ENCODE measurements around the gene ILKAP.

Gene ILKAP

GRCh38 chr2:238133499-238134392 is 69.7 kb downstream of the ILKAP start:
- no peak for DNase-seq

- DNase-seq: no peak
These were observed 70.7 kb downstream of the ILKAP start for GRCh38 chr2:238132463-238133450.

DNA sequence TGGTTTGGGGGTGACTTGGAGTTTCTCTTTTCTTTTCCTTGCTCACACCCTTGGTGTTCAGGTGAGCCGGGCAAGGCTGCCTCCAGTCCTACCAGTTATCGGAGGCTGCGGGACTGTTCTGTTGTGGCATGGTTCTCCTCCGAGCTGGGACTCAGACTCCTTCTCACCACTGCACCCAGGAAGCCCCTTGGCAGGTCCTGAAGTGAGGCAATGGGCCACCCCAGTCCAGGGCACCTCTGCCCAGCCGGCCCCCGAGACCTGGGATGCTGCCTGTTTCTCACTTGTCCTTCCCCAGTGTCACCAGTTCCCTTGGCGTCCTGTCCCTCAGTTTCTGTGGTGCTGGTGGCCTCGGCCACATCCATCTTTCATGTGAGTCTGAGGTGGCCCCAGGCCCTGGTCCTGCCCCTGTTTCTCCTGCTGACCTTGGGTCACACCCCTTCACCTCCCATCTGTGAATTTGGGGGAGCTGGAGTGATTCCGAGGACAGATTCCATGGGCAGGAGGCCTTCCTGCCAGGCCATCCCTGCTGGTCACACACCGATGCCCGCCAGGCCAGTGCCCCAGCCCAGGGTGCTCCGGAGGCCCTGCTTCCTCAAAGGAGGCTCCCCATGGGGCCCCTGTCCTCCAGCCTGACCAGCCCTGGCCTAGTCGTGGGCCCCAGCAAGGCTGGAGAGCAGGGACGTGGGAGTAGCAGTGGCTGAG is 71.6 kb downstream of the ILKAP start:
- no peak for DNase-seq

- DNase-seq: no peak
These were observed 72.5 kb downstream of the ILKAP start for GRCh38 chr2:238130696-238131628.

- DNase-seq: no peak
These were observed 73.3 kb downstream of the ILKAP start for GRCh38 chr2:238130111-238130695.

DNA sequence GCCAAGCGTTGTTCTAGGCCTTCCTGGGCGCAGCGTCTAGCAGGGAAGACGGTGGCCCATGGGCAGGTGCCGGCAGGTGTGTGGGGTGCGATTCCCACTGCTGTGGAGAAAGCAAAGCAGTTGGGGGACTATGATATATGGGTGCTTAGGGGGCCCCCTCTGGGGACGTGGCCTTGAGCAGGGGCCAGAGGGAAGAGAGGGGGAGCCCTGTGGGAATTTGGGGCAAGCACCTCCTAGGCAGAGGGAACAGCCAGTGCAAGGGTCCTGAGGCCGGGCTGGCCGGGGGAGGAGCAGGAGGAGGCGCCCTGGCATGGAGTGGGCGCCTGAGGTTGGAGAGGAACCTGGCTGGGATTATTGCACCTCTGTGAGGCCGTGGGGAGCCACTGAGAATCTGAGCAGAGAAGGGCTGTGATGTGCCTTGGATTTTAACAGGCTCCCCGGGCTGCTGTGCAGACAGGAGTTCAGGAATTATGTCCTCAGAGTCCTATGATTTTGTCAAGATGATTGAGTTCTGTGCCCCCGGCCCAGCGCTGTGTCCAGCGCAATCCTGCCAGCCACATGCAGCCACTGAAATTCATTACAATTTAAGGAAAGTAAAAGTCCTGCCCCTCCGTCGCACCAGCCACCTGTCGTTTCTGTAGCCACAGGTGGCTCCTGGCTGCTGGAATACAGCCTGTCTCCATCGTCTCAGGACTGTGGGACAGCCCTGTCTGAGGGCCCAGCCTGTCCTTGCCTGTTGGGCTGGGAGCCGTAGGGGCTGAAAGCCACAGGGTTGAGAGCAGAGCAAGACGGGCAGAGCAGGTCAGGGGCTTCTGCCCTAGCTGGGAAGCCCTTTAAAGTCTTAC is 74.1 kb downstream of the ILKAP start:
- DNase-seq: no peak

DNA sequence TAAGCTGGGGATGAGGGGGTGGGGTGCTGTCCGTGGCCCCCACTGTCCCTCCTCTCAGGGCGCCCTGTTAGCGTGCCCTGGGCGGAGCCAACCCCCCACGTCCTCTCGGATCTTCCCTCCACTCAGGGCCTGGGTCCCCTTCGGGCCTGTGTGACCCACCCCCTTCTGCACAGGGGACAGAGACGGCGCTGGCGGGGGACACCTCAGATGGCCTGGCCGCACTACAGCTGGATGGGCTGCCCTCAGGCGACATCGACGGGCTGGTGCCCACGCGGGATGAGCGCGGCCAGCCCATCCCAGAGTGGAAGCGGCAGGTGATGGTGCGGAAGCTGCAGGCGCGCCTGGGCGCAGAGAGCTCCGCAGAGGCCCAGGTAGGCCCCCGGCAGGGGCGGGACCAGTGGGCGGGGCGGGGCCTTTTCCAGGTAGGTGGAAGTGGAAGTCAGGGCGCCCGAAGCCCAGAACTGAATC is 74.9 kb downstream of the ILKAP start:
- no peak for DNase-seq

- no peak for DNase-seq
These were observed 75.4 kb downstream of the ILKAP start for GRCh38 chr2:238128061-238128440.

- no peak for DNase-seq
These were observed 76.1 kb downstream of the ILKAP start for GRCh38 chr2:238127165-238128060.

DNA sequence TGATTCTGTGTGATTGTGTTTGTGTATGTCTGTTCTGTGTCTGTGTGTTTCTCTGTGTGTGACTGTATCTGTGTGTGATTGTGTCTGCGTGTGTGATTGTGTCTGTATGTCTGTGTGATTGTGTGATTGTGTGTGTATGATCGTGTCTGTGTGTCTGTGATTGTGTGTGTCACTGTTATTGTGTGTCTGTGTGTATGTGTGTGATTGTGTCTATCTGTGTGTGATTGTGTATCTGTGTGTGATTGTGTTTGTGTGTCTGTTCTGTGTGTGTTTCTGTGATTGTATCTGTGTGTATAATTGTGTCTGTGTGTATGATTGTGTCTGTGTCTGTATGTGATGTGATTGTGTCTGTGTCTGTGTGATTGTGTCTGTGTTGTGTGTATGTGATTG is 76.7 kb downstream of the ILKAP start:
- DNase-seq: no peak

GRCh38 chr2:238126338-238126737 is 77.2 kb downstream of the ILKAP start:
- no peak for DNase-seq

- no peak for DNase-seq
These were observed 78.2 kb downstream of the ILKAP start for GRCh38 chr2:238125127-238125885.

DNA sequence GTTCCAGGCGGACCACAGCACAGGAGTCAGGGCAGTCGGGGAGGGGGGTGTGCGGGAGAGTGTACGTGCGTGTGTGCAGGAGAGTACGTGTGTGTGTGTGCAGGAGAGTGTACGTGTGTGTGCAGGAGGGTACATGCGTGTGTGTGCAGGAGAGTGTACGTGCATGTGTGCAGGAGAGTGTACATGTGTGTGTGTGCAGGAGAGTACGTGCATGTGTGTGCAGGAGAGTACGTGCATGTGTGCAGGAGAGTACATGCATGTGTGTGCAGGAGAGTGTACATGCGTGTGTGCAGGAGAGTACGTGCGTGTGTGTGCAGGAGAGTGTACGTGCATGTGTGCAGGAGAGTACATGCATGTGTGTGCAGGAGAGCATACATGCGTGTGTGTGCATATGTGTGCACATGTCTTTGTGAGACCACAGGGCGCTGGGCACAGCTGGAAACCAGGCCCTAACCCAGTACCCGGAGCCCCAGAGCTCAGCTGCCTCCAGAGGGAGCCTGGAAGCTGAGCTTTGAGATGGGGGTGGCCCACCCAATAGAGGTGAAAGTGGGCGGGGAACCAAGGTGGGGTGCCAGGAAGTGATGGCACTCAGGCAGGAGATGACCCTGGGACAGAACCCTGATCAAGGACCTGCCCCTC is 78.9 kb downstream of the ILKAP start:
- no peak for DNase-seq

GRCh38 chr2:238123991-238124470 is 79.5 kb downstream of the ILKAP start:
- no peak for DNase-seq

DNA sequence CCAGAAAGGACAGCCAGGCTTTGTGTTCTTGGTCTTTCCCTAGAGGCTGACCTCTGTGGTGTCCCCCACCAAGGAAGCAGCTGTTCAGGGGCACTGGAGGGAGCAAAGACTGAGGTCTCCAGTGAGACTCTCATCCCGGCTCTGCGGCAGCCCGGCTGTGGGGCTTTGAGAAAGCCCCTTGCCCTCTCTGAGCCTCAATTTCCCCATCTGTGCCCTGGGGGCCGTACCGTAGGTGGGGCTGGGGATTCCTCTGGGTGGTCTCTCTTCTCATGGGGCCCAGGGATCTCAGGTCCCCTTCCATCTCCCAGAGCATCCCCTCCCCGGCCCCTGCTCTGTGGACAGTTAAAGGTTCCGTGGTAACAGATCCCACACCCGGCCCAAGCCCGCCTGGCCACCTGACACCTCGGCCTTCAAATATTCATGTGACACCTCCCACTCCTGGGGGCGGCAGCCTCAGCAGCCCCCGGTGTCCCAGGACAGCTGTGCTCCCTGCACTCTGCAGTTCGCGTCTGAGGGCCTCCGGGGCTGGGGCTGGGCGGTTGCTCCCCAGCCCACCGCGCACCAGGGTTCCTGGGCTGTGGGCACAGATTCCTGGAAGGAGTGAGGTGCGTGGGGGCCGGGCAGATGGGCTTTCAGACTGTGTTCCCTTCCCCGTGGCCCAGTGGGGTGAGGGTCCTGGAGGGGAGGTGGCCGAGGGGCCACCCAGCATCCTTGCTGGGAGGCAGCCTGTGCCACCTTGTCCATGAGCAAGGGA is 80.1 kb downstream of the ILKAP start:
- DNase-seq: no peak

DNA sequence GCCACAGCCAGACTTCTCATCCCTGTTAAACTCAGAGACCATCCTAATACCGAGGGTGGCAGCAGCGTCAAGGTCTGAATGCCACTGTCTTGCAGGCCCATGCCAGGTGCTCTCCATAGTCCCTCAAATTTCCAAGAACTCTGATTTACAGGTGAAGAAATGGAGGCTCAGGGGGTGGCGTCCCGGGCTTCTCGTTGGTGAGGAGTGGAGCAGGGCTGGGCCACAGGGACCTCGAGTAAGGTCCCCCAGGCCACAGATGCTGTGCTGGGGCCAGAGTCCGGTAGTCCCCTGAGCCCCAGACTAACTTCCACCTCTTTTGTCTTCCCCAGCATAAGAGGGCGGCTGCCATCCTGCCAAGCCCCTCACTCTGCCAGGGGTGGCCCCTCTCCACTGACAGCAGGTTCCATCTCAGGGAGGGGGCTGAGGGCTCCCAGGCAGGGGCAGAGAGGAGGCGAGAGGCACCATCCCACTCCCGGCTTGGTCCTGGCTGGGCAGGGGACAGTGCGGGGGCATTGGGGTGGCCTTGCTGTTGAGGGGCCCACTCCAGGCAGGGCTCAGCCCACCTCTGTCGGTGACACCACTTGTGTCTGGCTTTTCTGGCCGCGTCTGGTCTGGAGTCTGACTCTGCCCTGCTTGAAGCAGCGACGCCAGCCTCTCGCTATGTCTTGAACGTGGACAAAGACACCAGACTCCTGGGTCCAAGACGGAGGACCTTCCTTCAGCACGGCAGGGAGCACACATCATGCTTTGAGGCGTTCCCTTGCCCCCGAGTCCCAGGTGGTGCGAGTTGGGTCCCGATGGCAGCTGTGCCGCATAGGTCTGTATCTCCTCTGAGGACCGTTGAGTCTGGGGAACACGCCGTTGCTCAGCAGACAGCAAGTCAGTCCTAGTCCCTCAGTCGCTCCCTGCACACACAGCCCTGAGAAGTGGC is 80.9 kb downstream of the ILKAP start:
- DNase-seq: no peak
